ENCODE results near the gene BTAF1.

The BTAF1 gene

GRCh38 chr10:91923371-91924211 is at the start of gene BTAF1:
TSS of gene BTAF1 (plus strand) at chr10:91923770. CDS start at chr10:91924077, 307 bp downstream.
- peak; percentile 92 for DNase-seq (ENCODE audit: low spot score)
- in situ Hi-C loops (cut with MboI; ENCODE audit: low pct_unique_long_range_greater_than_20kb, low sequenced_read_pairs, unreplicated experiment), result no loop called here
- no peak for TF ChIP-seq CTCF (IDR thresholded peaks at IDR 0.05; ENCODE audit: extremely low read depth, insufficient read depth, missing control alignments)

GRCh38 chr10:91875156-91875555 is 48.4 kb upstream of the BTAF1 start:
- DNase-seq (ENCODE audit: low spot score), result no peak
- in situ Hi-C loops (cut with MboI; ENCODE audit: low pct_unique_long_range_greater_than_20kb, low sequenced_read_pairs, unreplicated experiment), result no loop called here
- TF ChIP-seq CTCF (IDR thresholded peaks at IDR 0.05; ENCODE audit: extremely low read depth, insufficient read depth, missing control alignments), result no peak

GRCh38 chr10:91875779-91876178 is 47.8 kb upstream of the BTAF1 start:
- TF ChIP-seq CTCF (IDR thresholded peaks at IDR 0.05; ENCODE audit: extremely low read depth, insufficient read depth, missing control alignments), result no peak
- DNase-seq (ENCODE audit: low spot score), result no peak
- in situ Hi-C loops (cut with MboI; ENCODE audit: low pct_unique_long_range_greater_than_20kb, low sequenced_read_pairs, unreplicated experiment), result no loop called here

- no peak for TF ChIP-seq CTCF (IDR thresholded peaks at IDR 0.05; ENCODE audit: extremely low read depth, insufficient read depth, missing control alignments)
- no peak for DNase-seq (ENCODE audit: low spot score)
- in situ Hi-C loops (cut with MboI; ENCODE audit: low pct_unique_long_range_greater_than_20kb, low sequenced_read_pairs, unreplicated experiment), result no loop called here
Observed at GRCh38 chr10:91879515-91880170, 43.9 kb upstream of the BTAF1 start.

- DNase-seq (ENCODE audit: low spot score), result no peak
- in situ Hi-C loops (cut with MboI; ENCODE audit: low pct_unique_long_range_greater_than_20kb, low sequenced_read_pairs, unreplicated experiment), result no loop called here
- TF ChIP-seq CTCF (IDR thresholded peaks at IDR 0.05; ENCODE audit: extremely low read depth, insufficient read depth, missing control alignments), result no peak
Observed at GRCh38 chr10:91880310-91880709, 43.3 kb upstream of the BTAF1 start.

GRCh38 chr10:91883549-91884444 is 39.8 kb upstream of the BTAF1 start:
- DNase-seq (ENCODE audit: low spot score), result no peak
- in situ Hi-C loops (cut with MboI; ENCODE audit: low pct_unique_long_range_greater_than_20kb, low sequenced_read_pairs, unreplicated experiment), result no loop called here
- no peak for TF ChIP-seq CTCF (IDR thresholded peaks at IDR 0.05; ENCODE audit: extremely low read depth, insufficient read depth, missing control alignments)
